GM03348 (cell line): Measurements from ENCODE around the gene PPP1R13B.

ENCODE experiments used
- DNase-seq: peaks from one replicate; pipeline ENCODE4 v3.0.0; 2012; ENCODE audit warnings: low spot score

Gene PPP1R13B

GRCh38 chr14:103836976-103837725, 10.2 kb downstream of the PPP1R13B start:
- no peak for DNase-seq

- DNase-seq = no peak
These were observed 12.4 kb downstream of the PPP1R13B start for GRCh38 chr14:103834956-103835355.

GRCh38 chr14:103833711-103834110, 13.7 kb downstream of the PPP1R13B start:
- DNase-seq = no peak

GRCh38 chr14:103832046-103832445, 15.3 kb downstream of the PPP1R13B start:
- DNase-seq = no peak

GRCh38 chr14:103830511-103831270, 16.7 kb downstream of the PPP1R13B start:
- no peak for DNase-seq

- peak; percentile 40 for DNase-seq
These were observed 18.9 kb downstream of the PPP1R13B start for GRCh38 chr14:103828315-103828967.

- no peak for DNase-seq
These were observed 22.3 kb downstream of the PPP1R13B start for GRCh38 chr14:103825101-103825500.

GRCh38 chr14:103820908-103821307, 26.5 kb downstream of the PPP1R13B start:
- no peak for DNase-seq

- DNase-seq = no peak
These were observed 27.0 kb downstream of the PPP1R13B start for GRCh38 chr14:103820382-103820781.

- DNase-seq = peak; percentile 71
These were observed 27.7 kb downstream of the PPP1R13B start for GRCh38 chr14:103819503-103820307.

- no peak for DNase-seq
These were observed 28.5 kb downstream of the PPP1R13B start for GRCh38 chr14:103818870-103819269.

GRCh38 chr14:103818422-103818821, 29.0 kb downstream of the PPP1R13B start:
- no peak for DNase-seq

- no peak for DNase-seq
These were observed 29.8 kb downstream of the PPP1R13B start for GRCh38 chr14:103817595-103817994.

- DNase-seq = no peak
These were observed 30.4 kb downstream of the PPP1R13B start for GRCh38 chr14:103816991-103817390.

GRCh38 chr14:103815253-103815652, 32.1 kb downstream of the PPP1R13B start:
- DNase-seq = no peak

GRCh38 chr14:103811189-103811588, 36.2 kb downstream of the PPP1R13B start:
- DNase-seq = no peak

- DNase-seq = peak; percentile 87
These were observed 38.9 kb downstream of the PPP1R13B start for GRCh38 chr14:103808403-103809001.

- DNase-seq = no peak
These were observed 40.6 kb downstream of the PPP1R13B start for GRCh38 chr14:103806805-103807204.

- DNase-seq = no peak
These were observed 41.7 kb downstream of the PPP1R13B start for GRCh38 chr14:103805708-103806107.

- peak; percentile 37 for DNase-seq
These were observed 43.7 kb downstream of the PPP1R13B start for GRCh38 chr14:103803661-103804060.

GRCh38 chr14:103802356-103802755, 45.0 kb downstream of the PPP1R13B start:
- no peak for DNase-seq

GRCh38 chr14:103801459-103801858, 45.9 kb downstream of the PPP1R13B start:
- DNase-seq = peak; percentile 74
